Astrocyte (in vitro differentiated cells and primary cell): ENCODE results near the gene GEMIN2. TPM values are rescaled to one million over a fixed set of nuclear protein-coding genes. Genes with fewer than 3 reads are reported as not detected.

ENCODE experiments used
- DNase-seq: peaks from one replicate; pipeline ENCODE4 v3.0.0-alpha.2; 2010; ENCODE audit warnings: low read depth
- FAIRE-seq: peaks from 2 replicates; lab custom pipeline; 2011; peaks lifted over from hg19 to GRCh38; lab: Jason Lieb, UNC
- H2AFZ ChIP-seq: 2 replicates; pipeline ENCODE4 v1.6.0; 2012; ENCODE audit warnings: low read depth, low read length, inconsistent platforms
- H3K27ac ChIP-seq: 2 replicates; pipeline ENCODE4 v1.5.1; 2011; ENCODE audit warnings: low read depth, low read length, inconsistent platforms
- H3K27me3 ChIP-seq: 2 replicates; pipeline ENCODE4 v1.6.0; 2011; ENCODE audit warnings: low read length, inconsistent platforms; ENCODE audit not compliant: insufficient read depth
- H3K36me3 ChIP-seq: 2 replicates; pipeline ENCODE4 v1.5.1; 2011; ENCODE audit warnings: low read length, inconsistent platforms; ENCODE audit not compliant: insufficient read depth
- H3K4me1 ChIP-seq: 2 replicates; pipeline ENCODE4 v1.5.1; 2011; ENCODE audit warnings: low read length, inconsistent platforms; ENCODE audit not compliant: insufficient read depth
- H3K4me2 ChIP-seq: 2 replicates; pipeline ENCODE4 v1.6.0; 2012; ENCODE audit warnings: low read length, inconsistent platforms
- H3K4me3 ChIP-seq: 2 replicates; pipeline ENCODE4 v1.5.1; 2011; ENCODE audit warnings: low read depth, mild to moderate bottlenecking, low read length, inconsistent platforms; ENCODE audit not compliant: insufficient read depth
- H3K79me2 ChIP-seq: 2 replicates; pipeline ENCODE4 v1.6.0; 2012; ENCODE audit warnings: mild to moderate bottlenecking, low read length, inconsistent platforms; ENCODE audit not compliant: insufficient read depth
- H3K9ac ChIP-seq: 2 replicates; pipeline ENCODE4 v1.6.0; 2012; ENCODE audit warnings: mild to moderate bottlenecking, low read length, inconsistent platforms
- H3K9me3 ChIP-seq: 2 replicates; pipeline ENCODE4 v1.5.1; 2012; ENCODE audit warnings: low read depth, mild to moderate bottlenecking, low read length, inconsistent platforms; ENCODE audit not compliant: insufficient read depth
- H4K20me1 ChIP-seq: 2 replicates; pipeline ENCODE4 v1.6.0; 2012; ENCODE audit warnings: low read length, inconsistent platforms; ENCODE audit not compliant: insufficient read depth
- H3K27ac Mint-ChIP-seq: one replicate; pipeline ENCODE4 v1.8.0; 2021; ENCODE audit warnings: mild to moderate bottlenecking, mixed read lengths; ENCODE audit not compliant: unreplicated experiment
- H3K27me3 Mint-ChIP-seq: one replicate; pipeline ENCODE4 v1.8.0; 2021; ENCODE audit warnings: low read depth, mixed read lengths; ENCODE audit not compliant: unreplicated experiment
- H3K36me3 Mint-ChIP-seq: one replicate; pipeline ENCODE4 v1.8.0; 2021; ENCODE audit warnings: low read depth, mixed read lengths; ENCODE audit not compliant: unreplicated experiment
- H3K4me1 Mint-ChIP-seq: one replicate; pipeline ENCODE4 v1.8.0; 2021; ENCODE audit warnings: low read depth, mixed read lengths; ENCODE audit not compliant: unreplicated experiment
- H3K4me3 Mint-ChIP-seq: one replicate; pipeline ENCODE4 v1.8.0; 2021; ENCODE audit warnings: mild to moderate bottlenecking, moderate library complexity, mixed read lengths; ENCODE audit not compliant: unreplicated experiment
- H3K9me3 Mint-ChIP-seq: one replicate; pipeline ENCODE4 v1.8.0; 2021; ENCODE audit warnings: mild to moderate bottlenecking, mixed read lengths; ENCODE audit not compliant: unreplicated experiment
- CTCF ChIP-seq: IDR thresholded peaks from 2 replicates; pipeline ENCODE4 v1.5.1; 2011; ENCODE audit warnings: low read depth, mild to moderate bottlenecking, inconsistent platforms, low read length, moderate library complexity; ENCODE audit not compliant: insufficient read depth
- EZH2 ChIP-seq: IDR thresholded peaks from 2 replicates; pipeline ENCODE4 v1.6.1; 2012; ENCODE audit warnings: mild to moderate bottlenecking, low read length, inconsistent platforms; ENCODE audit not compliant: insufficient read depth
- total RNA-seq: library from RNA; stranded (reverse); gene quantifications from 2 replicates; pipeline ENCODE4 v1.2.1, GENCODE V29; 2021

Gene GEMIN2
- total RNA-seq, 1 donor from 2014 or later, result 12.4 TPM

GRCh38 chr14:39174560-39175444, 60.7 kb downstream of the GEMIN2 start, which contains the start of gene PNN:
Gene PNN (plus strand): TSS chr14:39175254. CDS start chr14:39175280, 26 bp downstream.
- Histone ChIP-seq H3K4me2 (peak within 1 kb of the TSS; percentile 93), H3K36me3 (peaks cover 32% of the 10 kb centered on the region), H3K27ac (peak within 1 kb of the TSS; percentile 96), H3K9me3 (no peaks in the 10 kb centered on the region), H3K27me3 (no peaks in the 10 kb centered on the region), H3K4me3 (peak within 1 kb of the TSS; percentile 97), H4K20me1 (peaks cover 29% of the 10 kb centered on the region), H2AFZ (peak within 1 kb of the TSS; percentile 77), H3K79me2 (peaks cover 48% of the 10 kb centered on the region), H3K4me1 (peaks cover 17% of the 10 kb centered on the region), H3K9ac (peak within 1 kb of the TSS; percentile 99)
- H3K4me1 Mint-ChIP-seq, result peaks cover 16% of the 10 kb centered on the region
- peak; percentile 99 for DNase-seq
- H3K9me3 Mint-ChIP-seq, result no peaks in the 10 kb centered on the region
- H3K36me3 Mint-ChIP-seq, result peaks cover 13% of the 10 kb centered on the region
- H3K4me3 Mint-ChIP-seq, result peak within 1 kb of the TSS; percentile 99
- H3K27ac Mint-ChIP-seq, result peak within 1 kb of the TSS; percentile 99
- no peak for TF ChIP-seq EZH2
- TF ChIP-seq CTCF, result no peak
- FAIRE-seq, result peak; percentile 86
- H3K27me3 Mint-ChIP-seq, result no peaks in the 10 kb centered on the region

- Histone ChIP-seq H3K79me2 (peaks cover 55% of the 10 kb centered on the region), H3K4me3 (peak overlapping the region; percentile 97), H3K4me2 (peak overlapping the region; percentile 93), H2AFZ (peak overlapping the region; percentile 77), H3K4me1 (peaks cover 17% of the 10 kb centered on the region), H3K27me3 (no peaks in the 10 kb centered on the region), H3K9me3 (no peaks in the 10 kb centered on the region), H4K20me1 (peaks cover 33% of the 10 kb centered on the region), H3K36me3 (peaks cover 40% of the 10 kb centered on the region), H3K9ac (peak overlapping the region; percentile 99), H3K27ac (peak overlapping the region; percentile 96)
- Mint-ChIP-seq H3K27ac (peak overlapping the region; percentile 99), H3K36me3 (peaks cover 13% of the 10 kb centered on the region), H3K4me1 (peaks cover 16% of the 10 kb centered on the region), H3K9me3 (no peaks in the 10 kb centered on the region), H3K4me3 (peak overlapping the region; percentile 99), H3K27me3 (no peaks in the 10 kb centered on the region)
- no peak for TF ChIP-seq EZH2
- no peak for TF ChIP-seq CTCF
- DNase-seq, result peak; percentile 23
- no peak for FAIRE-seq
These were observed 61.5 kb downstream of the GEMIN2 start for GRCh38 chr14:39175445-39176262.
